Dendritic cell treated with granulocyte-macrophage colony-stimulating factor and Interleukin-4, amounts not matched to agents 40 ng/mL and 50 ng/mL, for 4 days (primary cell): ENCODE results near the gene SLC6A1.

ENCODE experiments used
- H3K27ac Mint-ChIP-seq: one replicate; pipeline ENCODE4 v1.8.0; 2022; ENCODE audit warnings: mild to moderate bottlenecking, mixed read lengths
- H3K27me3 Mint-ChIP-seq: one replicate; pipeline ENCODE4 v1.8.0; 2022; ENCODE audit warnings: mild to moderate bottlenecking, mixed read lengths
- H3K36me3 Mint-ChIP-seq: one replicate; pipeline ENCODE4 v1.8.0; 2022; ENCODE audit warnings: low read depth, mixed read lengths
- H3K4me1 Mint-ChIP-seq: one replicate; pipeline ENCODE4 v1.8.0; 2022; ENCODE audit warnings: low read depth, mixed read lengths
- H3K4me3 Mint-ChIP-seq: one replicate; pipeline ENCODE4 v1.8.0; 2022; ENCODE audit warnings: mild to moderate bottlenecking, moderate library complexity, mixed read lengths
- H3K9me3 Mint-ChIP-seq: one replicate; pipeline ENCODE4 v1.8.0; 2022; ENCODE audit warnings: mixed read lengths
- intact Hi-C: fragments of 100-400 bp; cut with micrococcal nuclease; formaldehyde crosslinking; loops from one replicate; pipeline ENCODE4 v1.15.0; 2022

SLC6A1 gene

DNA sequence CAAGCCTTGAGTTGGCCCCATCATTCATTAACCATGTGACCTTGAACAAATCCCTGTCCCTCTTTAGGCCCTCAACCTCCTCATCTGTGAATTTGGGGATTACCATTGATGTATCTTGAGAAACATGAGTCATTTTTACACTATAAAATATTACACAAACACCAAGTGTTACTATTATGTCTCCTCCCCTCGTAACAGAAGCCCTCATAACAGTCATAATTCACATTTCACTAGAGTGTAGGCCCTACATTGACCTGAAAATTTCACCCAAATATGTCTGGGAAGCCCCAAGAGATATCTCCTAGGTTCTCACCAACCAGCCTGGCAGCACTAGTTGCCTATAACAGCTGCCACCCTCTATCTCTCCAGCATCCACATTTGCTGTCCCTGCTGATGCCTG is 15.8 kb upstream of the SLC6A1 start:
- H3K27me3 Mint-ChIP-seq: peaks cover 47% of the 10 kb centered on the region

DNA sequence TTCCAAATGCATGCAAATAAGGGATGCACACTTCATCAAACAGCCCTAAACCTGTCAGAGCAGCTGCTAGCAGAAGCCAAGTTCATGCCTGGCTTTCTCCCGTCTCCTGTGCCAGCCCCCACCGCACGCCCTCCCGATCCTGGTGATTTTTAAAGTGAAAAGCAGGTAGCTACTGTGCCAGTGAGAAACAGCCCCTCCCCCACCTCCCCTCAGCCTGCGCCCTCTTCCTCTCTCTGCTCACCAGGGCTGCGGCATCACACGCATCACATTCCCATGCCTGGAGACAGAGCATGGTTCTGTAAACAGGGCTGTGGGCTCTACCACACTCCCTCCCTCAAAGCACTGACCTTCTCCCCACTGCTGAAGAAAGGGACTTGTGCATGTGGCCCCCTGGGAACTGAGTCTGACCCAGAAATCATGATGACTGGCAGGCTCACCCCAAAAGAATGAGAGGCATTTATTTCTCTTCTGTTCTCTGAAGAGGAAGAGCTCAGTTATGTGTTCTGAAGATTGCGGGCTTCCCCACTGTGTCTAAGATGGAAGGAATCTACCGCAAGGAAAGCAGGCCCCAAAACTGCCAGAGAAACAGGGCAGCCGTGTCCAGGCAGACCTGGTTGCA is 14.5 kb upstream of the SLC6A1 start:
- no peaks in the 10 kb centered on the region for H3K36me3 Mint-ChIP-seq
- H3K4me1 Mint-ChIP-seq: no peaks in the 10 kb centered on the region
- no peak overlapping the region for H3K4me3 Mint-ChIP-seq
- intact Hi-C loops: no loop called here
- no peak overlapping the region for H3K27ac Mint-ChIP-seq
- H3K9me3 Mint-ChIP-seq: no peaks in the 10 kb centered on the region
- H3K27me3 Mint-ChIP-seq: peaks cover 48% of the 10 kb centered on the region

More for the DNA sequence above, 15.8 kb upstream of the SLC6A1 start:
- intact Hi-C loops: no loop called here
- no peaks in the 10 kb centered on the region for H3K9me3 Mint-ChIP-seq
- H3K27ac Mint-ChIP-seq: no peak overlapping the region
- H3K4me3 Mint-ChIP-seq: no peak overlapping the region
- H3K36me3 Mint-ChIP-seq: no peaks in the 10 kb centered on the region
- H3K4me1 Mint-ChIP-seq: no peaks in the 10 kb centered on the region

DNA sequence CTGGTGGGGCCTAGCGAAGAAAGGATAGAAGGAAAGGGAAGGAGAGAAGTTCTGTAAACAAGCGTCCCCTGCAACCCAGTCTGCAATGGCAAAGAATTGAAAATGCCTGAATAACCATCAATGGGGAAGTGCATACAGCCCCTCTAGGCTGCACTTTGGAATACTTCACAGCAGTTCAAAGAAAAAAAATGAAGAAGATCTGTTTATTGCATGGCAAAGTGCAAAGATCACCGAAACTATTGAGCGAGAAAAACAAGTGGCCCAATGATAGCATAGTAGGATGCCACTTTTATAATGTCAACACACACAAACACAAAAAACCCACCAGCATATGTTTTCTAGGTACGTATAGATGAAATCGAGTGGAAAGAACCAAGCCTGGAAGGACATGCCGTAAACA is 13.6 kb upstream of the SLC6A1 start:
- H3K4me3 Mint-ChIP-seq: no peak overlapping the region
- H3K9me3 Mint-ChIP-seq: no peaks in the 10 kb centered on the region
- no peaks in the 10 kb centered on the region for H3K36me3 Mint-ChIP-seq
- H3K4me1 Mint-ChIP-seq: no peaks in the 10 kb centered on the region
- intact Hi-C loops: no loop called here
- H3K27ac Mint-ChIP-seq: no peak overlapping the region
- H3K27me3 Mint-ChIP-seq: peaks cover 41% of the 10 kb centered on the region

DNA sequence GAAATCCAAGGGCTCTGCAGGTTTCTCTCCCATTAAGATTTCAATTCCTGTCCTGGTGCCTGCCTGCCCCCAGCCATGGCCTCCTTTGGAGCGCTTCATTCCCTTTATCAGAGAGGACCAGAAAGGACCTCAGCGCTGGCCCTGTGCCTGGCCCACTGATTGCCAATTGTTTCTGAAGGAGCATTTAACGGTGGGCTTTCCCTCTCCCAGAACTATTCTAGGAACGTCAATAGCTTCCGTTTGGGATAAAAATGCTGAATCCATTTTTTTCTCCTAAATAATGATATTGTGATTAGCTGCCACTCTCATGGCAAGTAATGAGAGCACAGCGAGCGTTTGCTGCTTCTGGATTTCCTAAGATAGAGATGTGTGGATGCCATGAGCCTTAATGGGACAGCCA is 12.2 kb upstream of the SLC6A1 start:
- intact Hi-C loops: loop anchor here (10.0 kb wide), 1 partner anchor 226 kb away; no protein-coding TSS in a partner anchor
- H3K4me3 Mint-ChIP-seq: no peak overlapping the region
- peaks cover 35% of the 10 kb centered on the region for H3K27me3 Mint-ChIP-seq
- no peaks in the 10 kb centered on the region for H3K36me3 Mint-ChIP-seq
- H3K27ac Mint-ChIP-seq: no peak overlapping the region
- H3K4me1 Mint-ChIP-seq: no peaks in the 10 kb centered on the region
- no peaks in the 10 kb centered on the region for H3K9me3 Mint-ChIP-seq

DNA sequence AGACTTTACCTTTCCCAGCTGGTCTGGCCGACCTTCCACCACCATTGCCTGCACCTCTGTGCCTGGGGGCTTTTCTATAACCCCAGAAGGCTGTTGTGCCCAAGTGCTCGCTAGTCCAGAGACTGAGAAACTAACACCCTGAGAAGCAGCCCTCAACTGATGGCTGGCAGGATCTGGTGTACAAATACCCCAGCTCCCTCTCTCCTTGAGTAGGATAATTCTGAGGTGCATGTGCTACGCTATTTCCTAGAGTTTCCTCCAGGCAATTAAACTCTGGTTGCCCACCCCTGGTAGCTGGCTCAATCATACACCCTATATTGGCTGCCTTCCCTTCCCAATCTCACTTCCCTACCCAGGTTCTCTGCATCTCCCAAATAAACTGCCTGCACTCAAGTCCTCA is 11.5 kb upstream of the SLC6A1 start:
- Mint-ChIP-seq H3K4me3 (no peak overlapping the region), H3K36me3 (no peaks in the 10 kb centered on the region), H3K9me3 (no peaks in the 10 kb centered on the region), H3K4me1 (no peaks in the 10 kb centered on the region), H3K27ac (no peak overlapping the region), H3K27me3 (peaks cover 33% of the 10 kb centered on the region)
- intact Hi-C loops: loop anchor here (10.0 kb wide), 1 partner anchor 226 kb away; no protein-coding TSS in a partner anchor

DNA sequence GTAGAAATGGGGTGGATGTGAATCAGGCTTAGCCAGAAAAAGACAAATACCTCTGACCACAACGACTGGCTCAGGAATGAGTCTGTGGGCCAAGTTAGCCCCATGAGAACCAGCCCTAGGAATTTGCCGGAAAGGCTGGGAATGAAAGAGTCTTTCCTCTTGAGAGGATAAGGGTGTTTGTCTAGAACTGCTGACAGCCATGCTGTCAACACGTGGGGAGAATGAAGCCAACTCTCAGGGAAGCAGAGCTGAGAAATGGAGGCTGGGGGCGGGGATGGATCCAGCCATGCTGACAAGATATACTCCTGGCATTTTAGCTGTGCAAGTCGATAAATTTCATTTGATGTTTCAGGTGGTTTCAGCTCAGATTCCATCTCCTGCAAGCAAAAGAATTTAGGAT is 10.6 kb upstream of the SLC6A1 start:
- intact Hi-C loops: loop anchor here (10.0 kb wide), 1 partner anchor 227 kb away; no protein-coding TSS in a partner anchor
- Mint-ChIP-seq H3K4me1 (no peaks in the 10 kb centered on the region), H3K4me3 (no peak overlapping the region), H3K27me3 (peaks cover 31% of the 10 kb centered on the region), H3K36me3 (no peaks in the 10 kb centered on the region), H3K9me3 (no peaks in the 10 kb centered on the region), H3K27ac (no peak overlapping the region)

DNA sequence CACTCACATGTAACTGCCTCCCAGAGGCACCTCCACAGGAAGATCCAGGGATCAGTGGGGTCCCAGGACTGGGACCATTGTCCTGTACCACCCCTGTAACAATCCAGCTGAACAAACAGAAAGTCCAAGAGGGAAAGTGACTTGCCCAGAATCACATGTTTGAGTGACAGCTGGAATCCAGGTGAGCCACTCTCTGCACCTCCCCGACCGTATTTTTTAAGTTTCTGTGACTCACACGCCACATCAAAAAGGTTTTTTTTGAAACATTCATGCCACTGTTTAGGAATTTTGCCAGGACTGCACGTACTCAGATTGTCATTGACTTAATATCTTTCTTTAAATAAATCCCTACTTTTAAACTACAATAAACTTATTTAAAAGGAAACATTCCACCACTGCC is 9.8 kb upstream of the SLC6A1 start:
- Mint-ChIP-seq H3K27ac (no peak overlapping the region), H3K36me3 (no peaks in the 10 kb centered on the region), H3K9me3 (no peaks in the 10 kb centered on the region), H3K4me3 (no peak overlapping the region), H3K4me1 (no peaks in the 10 kb centered on the region), H3K27me3 (peaks cover 32% of the 10 kb centered on the region)
- intact Hi-C loops: loop anchor here (10.0 kb wide), 1 partner anchor 228 kb away; no protein-coding TSS in a partner anchor

DNA sequence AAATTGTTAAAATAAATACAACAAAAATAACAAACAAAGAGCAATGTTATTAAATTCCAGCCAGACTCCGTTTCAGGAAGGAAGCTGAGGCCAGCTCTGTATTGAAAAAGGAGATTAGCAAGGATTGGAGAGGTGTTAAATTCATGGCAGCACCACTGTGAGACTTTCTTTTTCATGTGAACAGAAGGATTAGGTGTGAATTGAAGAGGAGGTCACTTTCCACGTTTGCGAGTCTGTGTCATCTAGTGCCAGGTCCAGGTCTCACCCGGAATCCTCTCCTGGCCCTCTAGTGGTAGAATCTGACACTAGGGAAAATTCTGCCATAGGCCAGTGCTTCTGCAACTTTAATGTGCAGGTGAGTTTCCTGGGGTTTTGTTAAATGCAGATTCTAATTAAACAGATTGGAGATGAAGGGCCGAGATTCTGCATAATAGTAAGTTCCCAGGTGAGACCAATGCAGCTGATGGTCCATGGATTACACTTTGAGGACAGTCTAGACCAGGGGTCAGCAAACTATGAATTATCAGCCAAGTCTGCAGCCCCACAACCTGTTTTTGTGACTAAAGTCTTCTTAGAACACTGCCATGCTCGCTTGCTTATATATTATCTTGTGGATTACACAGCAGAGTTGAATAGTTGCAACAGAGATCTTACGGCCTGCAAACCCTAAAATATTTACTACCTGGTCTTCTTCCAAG is 9.2 kb upstream of the SLC6A1 start:
- Mint-ChIP-seq H3K4me1 (no peaks in the 10 kb centered on the region), H3K4me3 (no peak overlapping the region), H3K9me3 (no peaks in the 10 kb centered on the region), H3K36me3 (no peaks in the 10 kb centered on the region), H3K27ac (no peak overlapping the region), H3K27me3 (peaks cover 28% of the 10 kb centered on the region)
- intact Hi-C loops: loop anchor here (10.0 kb wide), 1 partner anchor 229 kb away; no protein-coding TSS in a partner anchor

DNA sequence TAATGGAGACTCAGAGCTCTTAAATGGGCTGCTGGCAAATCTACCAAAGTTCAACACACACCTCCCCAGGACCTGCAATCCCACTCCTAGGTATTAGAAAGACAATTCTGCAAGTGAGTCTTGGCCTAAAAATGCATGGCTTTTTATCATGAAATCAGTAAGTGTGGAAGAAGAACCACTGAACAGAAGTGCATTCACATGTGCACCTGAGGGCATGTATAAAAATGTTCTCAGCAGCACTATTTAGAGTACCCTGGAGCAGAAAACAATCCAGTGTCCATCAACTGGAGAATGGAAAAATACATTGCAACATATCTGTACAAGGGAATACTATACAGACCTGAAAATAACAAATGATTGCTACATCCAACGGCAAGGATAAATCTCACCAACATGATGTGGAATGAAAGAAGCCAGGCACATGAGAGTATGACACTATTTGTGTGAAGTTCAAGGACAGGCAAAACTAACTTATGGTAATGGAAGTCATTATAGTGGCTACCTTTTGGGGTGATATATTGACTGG is 8.1 kb upstream of the SLC6A1 start:
- intact Hi-C loops: loop anchor here (10.0 kb wide), 1 partner anchor 230 kb away; no protein-coding TSS in a partner anchor
- Mint-ChIP-seq H3K27me3 (peaks cover 32% of the 10 kb centered on the region), H3K4me1 (no peaks in the 10 kb centered on the region)

DNA sequence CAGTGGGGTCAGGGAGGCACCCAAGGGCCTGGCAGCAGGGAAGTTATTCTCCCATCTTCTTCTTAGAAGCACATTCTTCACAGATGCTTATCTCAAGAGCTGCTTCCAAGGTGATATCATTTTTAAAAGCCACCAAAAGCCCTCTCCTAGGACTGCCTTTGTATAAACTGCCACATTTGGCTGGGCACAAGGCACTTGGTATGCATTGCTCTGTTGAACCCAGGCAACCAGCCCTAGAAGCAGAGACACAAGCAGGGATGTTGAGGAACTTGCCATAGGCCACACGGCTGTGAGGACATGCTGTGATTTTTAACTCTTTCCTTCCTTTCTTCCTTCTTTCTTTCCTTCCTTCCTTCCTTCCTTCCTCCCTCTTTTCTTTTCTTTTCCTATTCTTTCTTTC is 7.4 kb upstream of the SLC6A1 start:
- Mint-ChIP-seq H3K4me3 (no peak overlapping the region), H3K9me3 (no peaks in the 10 kb centered on the region), H3K27ac (no peak overlapping the region), H3K27me3 (peaks cover 30% of the 10 kb centered on the region), H3K36me3 (no peaks in the 10 kb centered on the region), H3K4me1 (no peaks in the 10 kb centered on the region)
- intact Hi-C loops: loop anchor here (10.0 kb wide), 1 partner anchor 230 kb away; no protein-coding TSS in a partner anchor

More for the DNA sequence above, 8.1 kb upstream of the SLC6A1 start:
- Mint-ChIP-seq H3K36me3 (no peaks in the 10 kb centered on the region), H3K9me3 (no peaks in the 10 kb centered on the region), H3K27ac (no peak overlapping the region), H3K4me3 (no peak overlapping the region)

DNA sequence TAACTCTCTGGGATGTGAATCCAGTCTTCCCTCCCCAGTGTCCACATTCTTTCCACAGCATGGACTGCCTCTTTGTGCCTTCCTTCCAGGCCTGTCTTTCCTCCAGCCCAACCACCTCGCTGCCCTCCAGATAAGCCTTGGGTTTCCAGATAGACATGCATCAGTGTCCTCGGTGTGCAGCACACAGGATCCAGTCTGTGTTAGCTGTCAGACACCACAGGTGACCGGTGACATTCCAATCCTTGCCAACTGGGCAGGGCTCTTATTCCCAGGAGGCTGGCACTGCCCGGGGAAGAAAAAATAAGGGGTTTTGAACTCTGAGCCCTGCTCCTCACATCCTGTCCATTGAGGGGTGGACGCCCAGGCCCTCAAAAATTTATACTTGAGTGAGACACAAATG is 6.0 kb upstream of the SLC6A1 start:
- H3K36me3 Mint-ChIP-seq: no peaks in the 10 kb centered on the region
- H3K27ac Mint-ChIP-seq: no peak overlapping the region
- H3K4me1 Mint-ChIP-seq: no peaks in the 10 kb centered on the region
- H3K27me3 Mint-ChIP-seq: peaks cover 35% of the 10 kb centered on the region
- no peak overlapping the region for H3K4me3 Mint-ChIP-seq
- H3K9me3 Mint-ChIP-seq: no peaks in the 10 kb centered on the region
- intact Hi-C loops: loop anchor here (10.0 kb wide), 1 partner anchor 232 kb away; no protein-coding TSS in a partner anchor

DNA sequence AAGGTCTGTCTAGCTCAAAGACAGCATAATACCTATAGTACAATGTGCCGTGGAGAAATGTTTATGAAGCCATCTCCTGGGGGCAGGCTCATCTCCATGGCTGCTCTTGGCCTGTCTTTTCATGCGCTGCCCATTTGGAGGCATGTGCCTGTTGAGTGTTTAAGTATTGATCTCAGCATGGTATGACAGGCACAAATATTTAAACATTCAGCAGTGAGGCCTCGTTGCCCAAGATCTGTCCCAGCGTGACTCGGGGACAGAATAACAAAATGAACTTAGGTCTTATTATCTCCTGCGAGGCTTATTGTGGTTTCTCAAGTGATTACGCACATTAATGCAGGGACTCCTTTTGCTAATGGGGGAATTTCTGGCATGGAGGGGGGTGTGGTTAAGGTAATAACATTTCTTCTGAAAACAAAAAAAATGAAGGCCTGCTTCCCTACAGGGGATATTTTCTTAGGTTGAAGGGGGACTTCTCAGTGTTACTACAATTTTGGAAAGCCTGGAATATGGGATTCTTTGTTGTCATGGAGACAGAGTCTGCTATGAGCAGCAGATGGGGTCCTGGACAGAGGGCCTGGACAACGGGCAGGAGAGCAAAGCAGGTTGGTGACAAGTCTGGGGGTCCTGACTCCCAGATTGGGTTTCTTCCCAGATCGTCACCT is 4.4 kb upstream of the SLC6A1 start:
- intact Hi-C loops: loop anchor here (10.0 kb wide), 1 partner anchor 233 kb away; no protein-coding TSS in a partner anchor
- H3K4me1 Mint-ChIP-seq: peaks cover 6% of the 10 kb centered on the region
- H3K27ac Mint-ChIP-seq: no peak overlapping the region
- no peak overlapping the region for H3K4me3 Mint-ChIP-seq
- H3K36me3 Mint-ChIP-seq: no peaks in the 10 kb centered on the region
- peaks cover 39% of the 10 kb centered on the region for H3K27me3 Mint-ChIP-seq
- H3K9me3 Mint-ChIP-seq: no peaks in the 10 kb centered on the region

DNA sequence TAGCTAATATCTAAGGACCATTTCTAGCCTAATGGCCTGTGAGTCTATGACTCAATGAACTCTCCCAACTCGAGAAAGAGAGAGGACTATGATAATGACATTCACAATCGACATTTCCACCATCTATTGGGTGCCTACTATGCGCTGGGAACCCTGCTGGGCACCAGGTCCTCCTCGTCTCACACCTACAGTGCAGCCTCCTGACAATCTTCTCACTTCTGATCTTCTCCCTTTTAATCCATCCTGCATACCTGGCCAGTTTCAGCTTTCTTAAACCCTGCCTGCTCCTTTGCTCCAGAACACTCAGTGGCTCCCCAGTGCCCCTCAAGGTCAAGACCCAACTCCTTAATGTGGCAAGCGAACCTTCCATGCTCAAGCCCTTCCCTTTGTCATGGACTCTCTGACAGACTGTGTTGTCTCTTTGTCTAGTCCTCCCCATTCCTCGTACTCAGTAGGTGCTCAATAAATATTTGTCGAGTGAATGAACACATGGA is 3.5 kb upstream of the SLC6A1 start:
- H3K4me3 Mint-ChIP-seq: no peak overlapping the region
- H3K9me3 Mint-ChIP-seq: no peaks in the 10 kb centered on the region
- H3K36me3 Mint-ChIP-seq: no peaks in the 10 kb centered on the region
- peaks cover 46% of the 10 kb centered on the region for H3K27me3 Mint-ChIP-seq
- intact Hi-C loops: loop anchor here (10.0 kb wide), 1 partner anchor 234 kb away; no protein-coding TSS in a partner anchor
- peaks cover 6% of the 10 kb centered on the region for H3K4me1 Mint-ChIP-seq
- H3K27ac Mint-ChIP-seq: no peak overlapping the region
